Measurements from ENCODE around the gene JUND. TPM values are rescaled to one million over a fixed set of nuclear protein-coding genes. Genes with fewer than 3 reads are reported as not detected.

Gene JUND
- total RNA-seq, 1 experiment from 2014 or later = 103 TPM

DNA sequence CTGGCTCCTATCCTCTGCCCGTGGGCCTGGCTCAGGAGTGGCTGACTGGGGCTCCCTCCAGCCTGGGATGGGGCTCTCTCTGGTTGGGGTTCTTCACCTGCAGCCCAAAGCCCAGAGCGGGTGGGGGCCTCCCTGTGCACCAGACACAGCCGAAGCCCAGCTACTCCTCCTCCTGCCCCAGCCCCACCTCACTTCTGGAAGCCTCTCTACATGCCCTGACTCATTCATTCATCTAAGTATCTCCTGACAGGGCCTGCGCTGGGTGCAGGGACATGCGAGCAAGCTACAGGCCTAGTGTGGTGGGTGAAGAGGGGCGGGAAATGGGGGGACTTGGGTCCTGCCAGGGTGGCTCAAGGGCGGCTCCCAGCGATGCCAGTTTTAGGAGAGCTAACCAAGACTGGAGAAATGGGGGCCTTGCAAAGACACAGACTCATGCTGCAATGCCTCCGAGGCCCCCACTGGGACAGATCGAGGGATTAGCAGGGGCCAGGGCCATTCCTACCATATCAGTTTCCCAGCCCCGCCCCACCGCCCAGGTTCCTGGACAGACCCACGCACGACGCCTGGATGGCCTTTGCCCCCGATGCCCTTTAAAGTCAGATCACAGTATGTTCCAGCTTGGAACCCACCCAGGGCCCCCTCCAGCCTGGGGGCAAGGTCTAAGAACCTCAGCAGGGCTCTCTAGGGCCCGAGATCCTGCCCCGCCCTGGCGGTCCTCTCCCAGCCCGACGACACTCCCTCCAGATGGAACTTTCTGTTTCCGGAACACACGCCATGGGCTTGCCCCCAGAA, 28.9 kb upstream of the JUND start:
- Histone ChIP-seq H3K79me1 (ENCODE audit: insufficient read depth, low read depth, low read length, poor library complexity, severe bottlenecking) (no peaks in the 10 kb centered on the region), H3K9ac (ENCODE audit: extremely low read depth, insufficient read length, low read length) (no peak overlapping the region), H3K4me2 (ENCODE audit: insufficient read depth, insufficient read length, low read length) (no peak overlapping the region), H3K56ac (ENCODE audit: insufficient read length, low read depth, low read length) (no peak overlapping the region), H3K4me1 (ENCODE audit: insufficient read depth, low read length) (no peaks in the 10 kb centered on the region), H3K79me2 (ENCODE audit: insufficient read depth, low read length) (no peaks in the 10 kb centered on the region), H4K91ac (ENCODE audit: insufficient read length, low read depth, low read length) (no peak overlapping the region), H3K14ac (ENCODE audit: insufficient read depth, low read length) (no peak overlapping the region), H2BK120ac (ENCODE audit: low read depth, low read length, poor library complexity, severe bottlenecking) (no peak overlapping the region), H4K20me1 (ENCODE audit: control insufficient read depth, insufficient read depth, insufficient read length) (no peaks in the 10 kb centered on the region), H2AFZ (ENCODE audit: low read length) (no peak overlapping the region), H3K4ac (ENCODE audit: low read depth, low read length) (no peak overlapping the region), H3K27ac (ENCODE audit: insufficient read length, low read depth, low read length) (no peak overlapping the region), H2BK20ac (ENCODE audit: low read depth, low read length, poor library complexity, severe bottlenecking) (no peak overlapping the region), H3K27me3 (ENCODE audit: insufficient read depth, low read length) (no peaks in the 10 kb centered on the region), H4K5ac (ENCODE audit: insufficient read length, low read depth, low read length) (no peak overlapping the region), H2BK12ac (ENCODE audit: insufficient read length, low read depth, low read length) (no peak overlapping the region), H2BK5ac (ENCODE audit: insufficient read length, low read length) (no peak overlapping the region), H3K23ac (ENCODE audit: insufficient read length, low read depth, low read length) (no peak overlapping the region), H3K9me3 (ENCODE audit: control insufficient read depth, low read depth, low read length) (no peaks in the 10 kb centered on the region), H3K23me2 (ENCODE audit: insufficient read length, low read depth, low read length, poor library complexity, severe bottlenecking) (no peaks in the 10 kb centered on the region), H3T11ph (ENCODE audit: low read length) (no peak overlapping the region), H3K18ac (ENCODE audit: insufficient read length, low read depth, low read length) (no peak overlapping the region), H4K8ac (replicated peaks; ENCODE audit: insufficient read length, low read depth, low read length) (no peak overlapping the region), H2AK5ac (ENCODE audit: insufficient read length, low read length) (no peak overlapping the region), H2BK15ac (ENCODE audit: low read depth, low read length) (no peak overlapping the region)
- no peak overlapping the region for H3K4me3 Mint-ChIP-seq
- WGBS (ENCODE audit: extremely low coverage, insufficient read length, low lambda C conversion rate) = no CpG with 5 or more reads among the region's 23 CpGs
- peaks cover 8 to 19% of the 10 kb centered on the region in 2 experiments; a peak in 3 of 4 replicates for H3K4me1 Mint-ChIP-seq
- TF ChIP-seq, protein P1, sequence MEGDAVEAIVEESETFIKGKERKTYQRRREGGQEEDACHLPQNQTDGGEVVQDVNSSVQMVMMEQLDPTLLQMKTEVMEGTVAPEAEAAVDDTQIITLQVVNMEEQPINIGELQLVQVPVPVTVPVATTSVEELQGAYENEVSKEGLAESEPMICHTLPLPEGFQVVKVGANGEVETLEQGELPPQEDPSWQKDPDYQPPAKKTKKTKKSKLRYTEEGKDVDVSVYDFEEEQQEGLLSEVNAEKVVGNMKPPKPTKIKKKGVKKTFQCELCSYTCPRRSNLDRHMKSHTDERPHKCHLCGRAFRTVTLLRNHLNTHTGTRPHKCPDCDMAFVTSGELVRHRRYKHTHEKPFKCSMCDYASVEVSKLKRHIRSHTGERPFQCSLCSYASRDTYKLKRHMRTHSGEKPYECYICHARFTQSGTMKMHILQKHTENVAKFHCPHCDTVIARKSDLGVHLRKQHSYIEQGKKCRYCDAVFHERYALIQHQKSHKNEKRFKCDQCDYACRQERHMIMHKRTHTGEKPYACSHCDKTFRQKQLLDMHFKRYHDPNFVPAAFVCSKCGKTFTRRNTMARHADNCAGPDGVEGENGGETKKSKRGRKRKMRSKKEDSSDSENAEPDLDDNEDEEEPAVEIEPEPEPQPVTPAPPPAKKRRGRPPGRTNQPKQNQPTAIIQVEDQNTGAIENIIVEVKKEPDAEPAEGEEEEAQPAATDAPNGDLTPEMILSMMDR (conservative IDR thresholded peaks at IDR 0.05) = no peak
- DNase-seq = no peak
- no peaks in the 10 kb centered on the region for H3K27me3 Mint-ChIP-seq (ENCODE audit: low read depth)
- no peaks in the 10 kb centered on the region for H3K9me3 Mint-ChIP-seq
- peaks cover 28 to 76% (median 70%) of the 10 kb centered on the region in 3 experiments for H3K36me3 Mint-ChIP-seq (ENCODE audit: insufficient read depth in 1 of 3, low read depth in 3 of 3)
- H3K27ac Mint-ChIP-seq = peak overlapping the region; percentile 22 to 51 (median 39); a peak in 3 of 7 replicates

All from H9 (cell line).